AG08396 (cell line): Measurements from ENCODE around the gene MERTK.
A peak's percentile ranks its signal among the peaks of the same experiment; 100 is the strongest.
"Not testable (repeated sequence)": the region's sequence is repeated elsewhere in the genome, so short reads cannot be mapped to it uniquely, and the experiment has no call there.

Experiments
- DNase-seq: peaks from one replicate; pipeline ENCODE4 v3.0.0; 2012; ENCODE audit warnings: low spot score, mixed read lengths

MERTK gene

DNA sequence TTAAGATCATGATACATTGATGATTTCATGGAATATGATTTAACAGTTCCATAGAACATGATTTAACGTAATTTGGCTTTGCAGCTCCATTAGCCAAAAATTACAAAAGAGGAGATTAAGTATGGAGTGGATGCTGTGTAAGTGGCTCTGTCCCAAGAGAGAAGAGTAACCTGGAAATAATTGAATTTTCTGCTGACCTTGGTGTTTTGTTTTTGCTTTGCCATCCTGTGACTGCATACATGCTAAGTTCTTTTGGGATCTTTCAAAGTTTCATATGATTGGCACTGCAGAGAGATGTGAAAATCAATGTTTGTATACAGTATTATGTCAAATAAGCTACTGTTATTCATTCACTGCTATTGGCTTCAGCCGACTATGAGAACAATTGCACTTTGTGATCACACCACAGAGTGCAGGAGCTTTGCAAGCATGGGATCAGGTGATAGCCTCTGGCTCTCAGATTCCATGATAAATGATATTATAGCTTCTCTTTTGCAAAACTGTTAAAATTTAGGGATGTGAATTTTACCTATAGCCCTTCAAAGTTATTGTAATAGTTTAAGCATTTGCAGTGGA is 110.6 kb downstream of the MERTK start:
- no peak for DNase-seq

DNA sequence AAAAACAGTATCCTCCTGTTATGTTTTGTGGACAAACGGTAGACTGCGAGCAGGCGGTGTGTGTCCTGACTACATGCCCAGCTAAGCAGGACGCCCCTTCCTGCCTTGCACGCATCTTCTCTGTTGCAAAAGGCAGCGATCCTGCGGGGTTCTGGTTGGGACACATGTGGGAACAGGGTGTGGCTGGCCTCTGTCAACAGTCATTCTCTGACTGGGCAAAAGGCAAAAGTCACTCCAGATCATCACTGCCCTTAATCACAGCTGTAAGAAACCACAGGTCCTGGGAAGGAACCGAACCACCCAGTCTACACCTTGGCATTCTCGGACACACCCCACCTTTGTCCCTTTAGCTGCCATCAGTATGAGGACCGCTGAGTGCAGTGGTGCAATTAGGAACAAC is 112.3 kb downstream of the MERTK start:
- no peak for DNase-seq

- DNase-seq, result no peak
Observed at GRCh38 chr2:112012556-112012955, 114.1 kb downstream of the MERTK start.

- no peak for DNase-seq
Observed at GRCh38 chr2:112018846-112019245, 120.4 kb downstream of the MERTK start.

DNA sequence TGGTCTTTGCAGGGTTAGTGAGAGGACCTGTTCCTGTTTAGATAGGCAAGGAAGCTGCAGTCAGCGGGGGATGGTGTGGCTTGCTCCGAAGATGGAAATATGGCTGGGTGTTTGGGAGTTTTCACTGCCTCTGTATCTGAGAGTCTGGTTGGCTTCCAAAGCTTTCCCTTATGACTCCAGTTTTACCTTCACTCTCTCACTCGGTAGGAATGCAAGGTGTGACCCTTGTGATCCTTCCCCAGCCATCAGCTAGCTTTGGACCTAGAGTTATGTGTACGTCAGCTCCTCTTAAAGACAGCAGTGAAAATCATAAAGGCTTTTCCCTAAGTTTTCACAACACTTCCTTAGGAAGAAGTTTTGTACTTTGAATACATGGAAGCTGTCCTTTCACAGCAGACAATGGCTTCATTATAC is 121.2 kb downstream of the MERTK start:
- DNase-seq, result no peak

- no peak for DNase-seq
Observed at GRCh38 chr2:112020561-112020960, 122.2 kb downstream of the MERTK start.

DNA sequence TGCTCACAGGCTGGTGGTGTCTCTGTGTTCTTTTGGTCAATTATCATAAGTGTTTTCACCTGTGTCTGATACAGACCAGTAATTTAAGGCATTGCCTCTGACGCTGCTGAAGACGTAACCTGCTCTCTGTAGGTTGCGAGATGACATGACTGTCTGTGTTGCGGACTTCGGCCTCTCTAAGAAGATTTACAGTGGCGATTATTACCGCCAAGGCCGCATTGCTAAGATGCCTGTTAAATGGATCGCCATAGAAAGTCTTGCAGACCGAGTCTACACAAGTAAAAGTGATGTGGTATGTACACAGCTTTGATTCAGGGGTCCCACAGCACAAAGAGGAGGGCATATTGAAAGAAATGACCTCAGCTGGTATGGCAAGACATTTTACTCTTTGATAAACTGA is 122.9 kb downstream of the MERTK start:
- no peak for DNase-seq

- DNase-seq, result no peak
Observed at GRCh38 chr2:112021781-112022231, 123.4 kb downstream of the MERTK start.

DNA sequence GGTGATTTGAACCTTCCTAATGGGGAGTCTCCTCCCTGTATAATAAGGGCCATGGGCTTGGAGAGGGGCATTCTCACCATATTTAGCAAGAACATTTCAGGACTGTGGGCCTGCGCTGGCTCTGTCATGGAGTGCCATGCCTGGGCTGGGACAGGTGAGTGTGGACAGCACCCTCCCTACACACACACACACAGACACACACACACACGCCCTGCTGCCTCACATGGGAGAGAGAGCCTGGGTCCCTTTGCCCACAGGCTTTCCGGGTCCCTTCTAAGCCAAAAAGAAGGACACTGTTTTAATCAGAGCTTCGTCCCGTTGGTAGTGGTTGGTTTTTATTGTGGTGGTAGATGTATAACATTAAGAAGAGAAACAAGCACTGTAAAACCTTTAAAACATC is 125.3 kb downstream of the MERTK start:
- DNase-seq, result no peak

DNA sequence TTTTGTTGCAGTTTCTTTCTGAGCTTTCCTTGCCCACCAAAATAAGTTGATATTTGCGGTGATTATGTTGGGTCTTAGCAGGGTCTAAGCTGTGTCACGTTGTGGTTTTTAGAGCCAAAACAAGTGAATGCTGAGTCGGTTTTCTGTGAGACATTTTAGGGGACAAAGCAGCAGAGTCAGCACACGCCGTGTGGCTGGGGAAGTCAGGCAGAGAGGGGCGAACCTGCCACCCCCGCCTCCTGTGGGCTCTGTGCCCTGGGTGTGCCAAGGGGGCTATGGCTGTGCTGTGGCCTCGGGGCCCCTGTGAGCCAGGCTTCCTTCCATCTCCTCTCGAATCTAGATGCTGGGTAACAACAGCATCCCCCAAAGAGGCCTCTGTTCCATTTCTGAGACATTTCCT is 125.8 kb downstream of the MERTK start:
- no peak for DNase-seq

DNA sequence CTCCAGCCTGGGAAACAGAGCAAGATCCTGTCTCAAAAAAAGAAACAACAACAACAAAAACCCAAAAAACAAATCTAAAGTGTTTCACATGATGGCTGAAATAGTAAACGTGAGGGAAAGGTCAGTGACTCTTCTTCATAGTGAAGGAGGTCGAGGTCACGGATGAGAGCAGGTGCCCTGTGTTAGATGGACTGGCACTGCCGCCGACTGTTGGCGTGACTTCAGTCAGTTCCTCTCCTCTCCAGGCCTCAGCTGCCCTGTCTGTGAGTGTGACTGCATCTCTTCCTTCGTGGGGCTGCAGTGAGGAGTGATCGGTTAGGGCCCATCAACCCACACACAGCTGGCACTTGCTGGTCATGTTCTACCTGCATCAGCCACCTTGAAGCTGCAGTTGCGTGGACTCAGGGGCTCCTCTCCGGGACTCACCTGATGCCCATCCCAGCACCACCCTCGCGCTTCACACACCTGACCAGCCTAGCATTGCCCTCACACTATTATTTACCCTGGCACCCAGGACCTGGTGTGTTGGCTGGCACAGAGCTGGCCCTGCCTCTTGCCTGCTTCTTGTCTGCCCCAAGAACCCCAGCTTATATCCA is 126.6 kb downstream of the MERTK start:
- DNase-seq, result no peak

- no peak for DNase-seq
Observed at GRCh38 chr2:112026509-112026908, 128.1 kb downstream of the MERTK start.

DNA sequence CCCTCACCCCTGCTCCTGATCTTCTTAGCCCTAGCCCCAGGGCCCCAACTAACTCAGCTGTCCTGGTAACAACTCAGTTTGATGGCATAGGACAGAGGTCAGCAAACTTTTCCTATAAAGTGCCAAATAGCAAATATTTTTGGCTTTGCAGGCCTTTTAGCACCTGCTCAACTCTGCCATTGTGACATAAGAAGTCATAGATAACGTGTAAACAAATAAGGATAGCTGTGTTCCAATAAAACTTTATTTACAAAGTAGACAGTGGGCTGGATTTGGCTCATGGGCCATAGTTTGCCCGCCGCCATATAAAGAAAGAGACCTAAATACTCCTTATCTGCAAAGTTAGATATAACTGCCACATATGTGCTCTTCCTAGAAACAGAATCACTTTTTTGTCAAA is 129.4 kb downstream of the MERTK start:
- DNase-seq, result no peak

DNA sequence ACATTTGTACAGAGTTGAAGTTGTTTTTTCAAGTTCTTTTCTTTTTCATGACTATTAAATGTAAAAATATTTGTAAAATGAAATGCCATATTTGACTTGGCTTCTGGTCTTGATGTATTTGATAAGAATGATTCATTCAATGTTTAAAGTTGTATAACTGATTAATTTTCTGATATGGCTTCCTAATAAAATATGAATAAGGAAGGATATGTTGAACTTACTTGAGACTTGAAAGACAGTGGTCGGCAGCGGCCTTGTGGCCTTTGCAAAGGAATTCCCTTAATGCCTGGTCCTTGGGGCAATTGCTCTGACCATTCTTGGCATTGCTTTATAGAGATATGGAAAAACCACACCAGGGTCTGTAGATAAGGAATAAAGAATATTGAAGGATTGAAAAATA is 130.8 kb downstream of the MERTK start:
- DNase-seq, result no peak

DNA sequence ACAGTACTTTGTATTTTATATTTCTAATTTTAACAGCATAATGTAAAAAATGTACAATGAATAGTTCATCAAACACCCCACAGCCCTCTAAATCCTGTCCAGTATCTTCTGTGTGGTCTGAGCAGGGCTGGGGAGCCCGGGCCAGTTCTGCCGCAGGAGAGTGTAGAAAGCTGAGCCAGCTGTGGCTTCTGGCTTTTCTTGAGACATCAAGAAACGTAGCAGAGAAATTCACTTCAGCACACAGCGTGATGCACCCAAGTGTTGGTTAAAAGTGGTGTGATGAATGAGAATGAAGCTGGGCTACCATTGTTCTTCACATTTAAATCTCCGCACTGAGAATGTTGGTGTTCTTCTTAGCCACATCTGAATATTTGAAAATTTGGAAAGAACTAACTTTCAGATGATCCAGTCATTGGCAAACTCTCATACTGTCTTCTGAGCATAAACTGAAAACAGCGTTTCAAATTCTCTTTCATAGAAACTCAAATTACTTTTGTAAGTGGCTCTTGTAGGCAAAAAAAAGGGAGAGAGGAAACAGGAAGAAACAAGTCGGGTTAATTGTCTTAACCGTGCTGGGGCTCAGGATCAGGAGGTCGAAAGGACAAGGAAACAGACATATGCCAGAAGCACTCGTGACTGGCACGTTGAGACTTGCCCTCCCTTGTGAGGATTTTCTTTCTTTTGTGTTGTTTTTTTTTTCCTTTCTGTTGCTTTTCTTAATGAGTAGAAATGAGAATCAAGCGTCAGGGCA is 133.2 kb downstream of the MERTK start:
- peak; percentile 14 for DNase-seq

DNA sequence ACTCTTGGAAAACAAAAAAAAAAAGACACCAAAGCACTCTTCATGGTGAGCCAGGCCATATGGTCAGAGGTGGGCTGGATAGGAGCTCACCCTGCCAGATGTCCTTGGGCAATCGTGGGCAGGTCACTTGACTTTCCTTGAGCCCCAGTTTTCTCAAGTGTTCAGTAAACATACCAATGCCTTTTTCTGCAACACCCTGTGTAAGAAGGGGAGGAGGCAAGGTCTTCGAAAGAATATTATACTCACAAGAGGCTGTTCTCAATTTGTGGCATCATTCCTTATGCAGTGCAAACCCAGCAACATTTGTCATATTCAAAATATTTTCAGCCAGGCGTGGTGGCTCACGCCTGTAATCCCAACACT is 133.8 kb downstream of the MERTK start:
- DNase-seq, result no peak

GRCh38 chr2:112032689-112033465 is 134.5 kb downstream of the MERTK start:
- no peak for DNase-seq

DNA sequence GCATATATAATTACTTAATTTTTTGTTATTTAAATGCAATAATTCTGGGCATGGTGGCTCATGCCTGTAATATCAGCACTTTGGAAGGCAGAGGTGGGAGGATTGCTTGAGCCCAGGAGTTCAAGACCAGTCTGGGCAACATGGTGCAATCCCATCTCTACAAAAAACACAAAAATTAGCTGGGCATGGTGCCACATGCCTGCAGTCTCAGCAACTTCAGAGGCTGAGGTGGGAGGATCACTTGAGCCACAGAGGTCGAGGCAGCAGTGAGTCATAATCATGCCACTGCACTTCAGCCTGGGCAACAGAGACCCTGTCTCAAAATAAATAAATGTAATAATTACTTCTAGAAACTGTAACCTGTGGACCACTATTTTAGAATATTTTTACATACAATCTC is 135.2 kb downstream of the MERTK start:
- no peak for DNase-seq

DNA sequence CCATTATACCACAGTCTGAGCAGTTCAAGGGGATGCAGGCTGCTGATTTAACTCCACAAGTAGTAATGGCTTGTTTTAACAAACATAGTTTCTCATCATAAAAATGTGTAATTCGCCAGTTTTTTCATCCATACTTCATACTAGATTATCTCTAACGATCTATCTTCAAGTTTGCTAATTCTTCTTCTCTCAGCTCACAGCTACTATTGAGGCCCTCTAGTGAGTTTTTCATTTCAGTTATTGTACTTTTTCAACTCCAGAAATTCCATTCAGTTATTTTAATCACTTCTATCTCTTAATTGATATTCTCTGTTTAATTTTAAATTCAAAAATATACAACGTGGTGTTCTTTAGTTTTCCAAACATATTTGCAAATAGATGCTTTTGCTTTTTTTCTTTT is 136.5 kb downstream of the MERTK start:
- DNase-seq, result no peak

GRCh38 chr2:112035786-112036185 is 137.4 kb downstream of the MERTK start:
- DNase-seq, result no peak

- not testable (repeated sequence) for DNase-seq
Observed at GRCh38 chr2:112039556-112039955, 141.1 kb downstream of the MERTK start.

GRCh38 chr2:112040066-112040465 is 141.7 kb downstream of the MERTK start:
- not testable (repeated sequence) for DNase-seq

DNA sequence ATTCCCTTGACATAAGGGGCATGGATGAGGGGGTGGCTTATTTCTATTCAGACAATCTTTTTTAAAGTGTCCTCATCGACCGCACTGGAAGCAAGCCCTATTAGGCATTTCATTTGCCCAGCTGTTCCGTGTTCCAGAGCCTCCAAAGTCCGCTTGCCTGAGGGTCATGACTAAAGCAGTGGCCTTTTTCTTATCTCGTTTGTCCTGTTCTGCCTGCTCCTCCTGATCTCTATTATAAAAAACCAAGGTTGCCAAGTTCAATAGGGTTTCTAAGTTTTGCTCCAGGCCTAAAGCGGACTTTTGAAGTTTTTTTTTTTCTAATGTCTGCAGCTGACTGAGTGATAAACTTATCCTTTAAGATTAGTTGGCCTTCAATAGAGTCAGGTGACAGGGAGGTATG is 143.1 kb downstream of the MERTK start:
- DNase-seq, result not testable (repeated sequence)
